ENCODE data around the gene SEL1L2.

Gene SEL1L2

DNA sequence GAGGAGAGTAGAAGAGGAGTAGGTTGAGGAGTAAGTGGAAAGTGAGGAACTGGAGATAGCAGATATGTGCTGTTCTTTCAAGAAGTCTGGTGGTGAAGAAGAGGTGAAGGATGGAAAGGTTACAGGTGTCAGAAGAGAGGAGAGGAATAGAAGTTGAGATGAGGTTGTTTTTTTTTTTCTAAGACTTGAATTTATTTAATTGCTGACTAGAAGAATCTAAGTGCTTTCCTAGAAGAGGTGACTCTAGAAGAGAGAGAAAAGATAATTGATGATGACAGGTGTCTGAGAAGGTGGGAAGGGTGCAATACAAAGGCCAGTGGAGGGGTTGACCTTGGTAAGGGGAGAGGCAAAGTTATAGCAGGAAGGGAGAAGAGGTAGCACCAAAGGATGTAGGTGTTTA is 180.0 kb downstream of the SEL1L2 start:
- no peak for DNase-seq

DNA sequence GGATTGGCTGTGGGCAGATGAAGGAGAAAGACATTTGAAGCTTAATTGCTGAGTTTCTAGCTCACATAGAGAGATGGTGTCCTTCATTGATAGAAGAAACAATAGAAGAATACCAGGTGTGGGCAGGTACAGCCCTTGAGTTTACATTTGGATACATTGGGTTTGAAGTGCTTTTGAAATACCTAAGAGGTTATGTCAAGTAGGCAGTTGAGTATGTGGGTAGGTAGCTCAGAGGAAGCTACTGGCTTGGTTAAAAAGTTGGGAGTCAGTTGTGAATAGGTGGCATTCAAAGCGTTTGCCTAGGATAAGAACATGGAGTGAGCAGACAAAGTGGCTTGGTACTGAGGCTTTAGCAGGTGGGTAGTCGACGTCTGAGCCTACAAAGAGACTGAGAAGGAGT is 180.6 kb downstream of the SEL1L2 start:
- DNase-seq: no peak

DNA sequence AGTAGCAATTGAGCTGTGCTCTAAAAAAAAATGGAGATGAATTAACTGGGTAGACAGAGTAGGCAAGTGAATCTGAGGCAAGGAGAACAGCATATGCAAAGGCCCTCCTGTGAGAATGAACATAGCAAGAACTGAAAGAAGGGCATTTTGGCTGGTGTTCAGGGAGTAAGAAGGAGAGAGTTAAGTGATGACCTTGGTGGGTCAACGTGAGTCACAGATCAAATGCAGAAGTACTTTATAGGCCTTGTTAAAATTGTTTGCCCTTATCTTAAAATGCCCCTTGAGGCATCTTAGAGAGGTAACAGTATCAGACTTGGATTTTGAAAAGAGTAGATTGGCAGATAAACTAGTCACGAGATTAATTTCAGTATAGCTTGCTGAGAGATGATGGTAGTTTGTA is 181.0 kb downstream of the SEL1L2 start:
- DNase-seq: no peak

DNA sequence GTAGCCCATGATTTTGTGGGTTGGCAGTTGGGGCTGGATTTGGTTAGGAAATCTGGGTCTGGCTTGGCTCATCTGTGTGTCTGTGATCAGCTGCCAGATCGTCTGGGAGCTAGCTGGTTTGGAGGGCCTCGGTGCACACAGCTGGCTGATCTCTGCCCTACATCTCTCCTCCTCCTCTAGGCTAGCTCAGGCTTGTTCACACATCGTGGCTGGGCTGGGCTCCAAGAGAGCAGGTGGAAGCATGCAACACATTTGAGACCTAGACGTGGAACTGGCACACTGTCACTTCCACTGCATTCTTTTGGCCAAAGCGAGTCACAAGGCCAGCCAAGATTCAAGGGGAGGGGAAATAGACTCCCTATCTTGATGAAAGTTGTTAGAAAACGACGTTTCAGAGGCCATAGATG is 189.7 kb downstream of the SEL1L2 start:
- no peak for DNase-seq

DNA sequence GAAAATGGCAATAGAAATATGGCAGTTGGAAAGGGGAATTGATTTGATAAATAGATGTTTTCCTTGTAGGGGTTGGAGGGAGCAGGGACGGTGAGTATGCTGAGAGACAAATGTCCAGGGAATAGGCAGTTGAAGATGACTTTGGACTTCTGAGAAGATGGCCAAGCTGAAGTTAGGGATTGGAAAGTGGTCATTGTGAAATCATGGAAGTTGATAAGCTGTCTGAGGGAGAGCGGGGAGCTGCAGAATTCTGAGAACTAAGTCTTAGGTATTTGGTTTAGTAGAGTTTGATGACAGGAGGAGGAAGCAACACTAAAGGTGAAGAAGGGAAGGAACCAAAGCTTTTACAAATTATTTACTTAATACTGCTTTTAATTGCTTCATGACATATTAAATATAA is 190.4 kb downstream of the SEL1L2 start:
- DNase-seq: no peak
